ENCODE data around the gene AHSP. TPM values are rescaled to one million over a fixed set of nuclear protein-coding genes. Genes with fewer than 3 reads are reported as not detected.

The AHSP gene
- total and polyA plus RNA-seq, 2 donors (not counting 1 experiment from before 2014, with no cell fraction given), result not detected

- peaks cover 16 to 24% of the 10 kb centered on the region in 2 donors for H3K4me1 ChIP-seq (ENCODE audit: control insufficient read depth in 2 of 2, insufficient read depth in 2 of 2, low read length in 2 of 2)
- no peak overlapping the region for H2AFZ ChIP-seq (ENCODE audit: insufficient read depth, low read depth, low read length, poor library complexity, severe bottlenecking)
- H3K27me3 ChIP-seq (replicated peaks in 1 of 4; ENCODE audit: control extremely low read depth in 1 of 4, control insufficient read depth in 3 of 4, insufficient read depth in 4 of 4, low read length in 3 of 4), result peaks cover 0 to 21% (median 6%) of the 10 kb centered on the region in 4 experiments
- ATAC-seq (ENCODE audit: low read depth) (no peak), DNase-seq (no peak)
- Mint-ChIP-seq H3K4me1 (peaks cover 18% of the 10 kb centered on the region), H3K4me3 (no peak overlapping the region), H3K27me3 (peaks cover 26% of the 10 kb centered on the region), H3K27ac (no peak overlapping the region), H3K9me3 (ENCODE audit: insufficient read depth) (no peaks in the 10 kb centered on the region)
- no peaks in the 10 kb centered on the region for H3K79me2 ChIP-seq (ENCODE audit: control insufficient read depth, insufficient read depth, low read length)
- H3K9me3 ChIP-seq (ENCODE audit: control extremely low read depth in 1 of 3, control insufficient read depth in 2 of 3, insufficient read depth in 1 of 3, low read length in 2 of 3), result no peaks in the 10 kb centered on the region
- intact Hi-C loops (cut with micrococcal nuclease), result no loop called here
- no peaks in the 10 kb centered on the region for H3K36me3 ChIP-seq (replicated peaks in 1 of 2; ENCODE audit: control extremely low read depth in 1 of 2, control insufficient read depth in 1 of 2, extremely low read depth in 1 of 2, insufficient read depth in 2 of 2, low read length in 1 of 2)
- H3K4me3 ChIP-seq (ENCODE audit: control extremely low read depth in 1 of 5, extremely low read depth in 1 of 5, insufficient read depth in 1 of 5, low read depth in 2 of 5, low read length in 4 of 5), result no peak overlapping the region
- H4K20me1 ChIP-seq (ENCODE audit: control insufficient read depth, insufficient read depth, low read length, poor library complexity, severe bottlenecking), result no peaks in the 10 kb centered on the region
- ChIA-PET CTCF (no interaction called here), POLR2A (no interaction called here)
- H3K4me2 ChIP-seq (replicated peaks; ENCODE audit: low read depth, low read length, poor library complexity, severe bottlenecking), result no peak overlapping the region
- TF ChIP-seq EZH2 (IDR thresholded peaks at IDR 0.05; ENCODE audit: borderline replicate concordance, insufficient read depth, low read depth, low read length, poor library complexity, severe bottlenecking) (no peak), CTCF (IDR thresholded peaks at IDR 0.05) (no peak)
- no peak overlapping the region for H3K9ac ChIP-seq (ENCODE audit: low read length)
- no peak overlapping the region for H3K27ac ChIP-seq (ENCODE audit: low read length in 2 of 2)
- WGBS (ENCODE audit: insufficient coverage), result 95% methylated on average over 3 of the region's 3 CpGs
Observed at GRCh38 chr16:31525113-31525512, 2.6 kb upstream of the AHSP start.

GRCh38 chr16:31528523-31529107 is 915 bp downstream of the AHSP start:
- peak overlapping the region; percentile 28 for H2AFZ ChIP-seq (ENCODE audit: insufficient read depth, low read depth, low read length, poor library complexity, severe bottlenecking)
- H3K9ac ChIP-seq (ENCODE audit: low read length), result peak overlapping the region; percentile 49
- TF ChIP-seq CTCF (IDR thresholded peaks at IDR 0.05) (no peak), EZH2 (IDR thresholded peaks at IDR 0.05; ENCODE audit: borderline replicate concordance, insufficient read depth, low read depth, low read length, poor library complexity, severe bottlenecking) (no peak)
- peak overlapping the region; percentile 65 for H3K4me2 ChIP-seq (replicated peaks; ENCODE audit: low read depth, low read length, poor library complexity, severe bottlenecking)
- ChIA-PET POLR2A (no interaction called here), CTCF (no interaction called here)
- peaks cover 20% of the 10 kb centered on the region for H3K4me1 Mint-ChIP-seq
- H4K20me1 ChIP-seq (ENCODE audit: control insufficient read depth, insufficient read depth, low read length, poor library complexity, severe bottlenecking), result no peaks in the 10 kb centered on the region
- H3K27ac ChIP-seq (ENCODE audit: low read length in 2 of 2), result no peak overlapping the region
- H3K79me2 ChIP-seq (ENCODE audit: control insufficient read depth, insufficient read depth, low read length), result no peaks in the 10 kb centered on the region
- ATAC-seq (ENCODE audit: low read depth), result no peak
- peaks cover 28% of the 10 kb centered on the region for H3K27me3 Mint-ChIP-seq
- peaks cover 0 to 37% (median 6%) of the 10 kb centered on the region in 4 experiments for H3K27me3 ChIP-seq (replicated peaks in 1 of 4; ENCODE audit: control extremely low read depth in 1 of 4, control insufficient read depth in 3 of 4, insufficient read depth in 4 of 4, low read length in 3 of 4)
- no peaks in the 10 kb centered on the region for H3K36me3 ChIP-seq (replicated peaks in 1 of 2; ENCODE audit: control extremely low read depth in 1 of 2, control insufficient read depth in 1 of 2, extremely low read depth in 1 of 2, insufficient read depth in 2 of 2, low read length in 1 of 2)
- H3K9me3 ChIP-seq (ENCODE audit: control extremely low read depth in 1 of 3, control insufficient read depth in 2 of 3, insufficient read depth in 1 of 3, low read length in 2 of 3), result no peaks in the 10 kb centered on the region
- H3K4me1 ChIP-seq (ENCODE audit: control insufficient read depth in 2 of 2, insufficient read depth in 2 of 2, low read length in 2 of 2), result peaks cover 16 to 26% of the 10 kb centered on the region in 2 donors
- WGBS (ENCODE audit: insufficient coverage), result 73% methylated on average over 11 of the region's 11 CpGs
- peak overlapping the region; percentile 61 for H3K4me3 Mint-ChIP-seq
- no peaks in the 10 kb centered on the region for H3K9me3 Mint-ChIP-seq (ENCODE audit: insufficient read depth)
- H3K4me3 ChIP-seq (ENCODE audit: control extremely low read depth in 1 of 5, extremely low read depth in 1 of 5, insufficient read depth in 1 of 5, low read depth in 2 of 5, low read length in 4 of 5), result peak overlapping the region in 1 of 5 experiments; percentile 24
- intact Hi-C loops (cut with micrococcal nuclease), result no loop called here
- no peak overlapping the region for H3K27ac Mint-ChIP-seq
- DNase-seq, result no peak

All from B cell (primary cell).